D721Med (cell line): ENCODE results near the gene UBE2G1.
"Not testable (repeated sequence)": the region's sequence is repeated elsewhere in the genome, so short reads cannot be mapped to it uniquely, and the experiment has no call there.

Source experiments
- DNase-seq: peaks from one replicate; pipeline ENCODE4 v3.0.0; 2011; ENCODE audit warnings: low spot score; ENCODE audit not compliant: insufficient read length
- FAIRE-seq: peaks from 2 replicates; lab custom pipeline; 2011; peaks lifted over from hg19 to GRCh38; lab: Jason Lieb, UNC
- TF ChIP-seq, protein P1 (sequence below): IDR thresholded peaks from 2 replicates; pipeline ENCODE4 v1.5.1; 2012; ENCODE audit warnings: mild to moderate bottlenecking, control low read depth; ENCODE audit not compliant: insufficient read depth; ENCODE audit errors: missing control alignments

Gene UBE2G1

DNA sequence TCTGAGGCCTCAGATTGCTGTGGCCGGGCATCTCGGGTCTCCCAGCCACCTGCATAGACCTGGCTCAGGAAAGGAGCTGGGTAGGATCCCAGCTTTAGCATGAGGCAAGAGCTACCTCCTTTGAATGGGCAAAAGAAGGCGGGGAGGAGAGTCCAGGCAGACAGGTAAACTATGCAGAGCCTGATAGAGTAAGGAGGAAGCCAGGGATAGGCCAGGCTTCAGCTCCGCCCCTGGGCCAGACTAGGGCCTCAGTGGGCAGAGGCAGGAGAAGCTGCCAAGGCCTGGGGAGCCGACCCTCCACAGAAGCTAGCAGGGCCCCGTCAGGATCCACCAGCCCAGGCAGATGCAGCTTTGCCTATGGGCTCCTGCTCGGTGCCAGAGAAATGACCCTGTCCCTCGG lies 22.6 kb upstream of the UBE2G1 start:
- DNase-seq (no peak), FAIRE-seq (no peak)
- TF ChIP-seq, protein P1, sequence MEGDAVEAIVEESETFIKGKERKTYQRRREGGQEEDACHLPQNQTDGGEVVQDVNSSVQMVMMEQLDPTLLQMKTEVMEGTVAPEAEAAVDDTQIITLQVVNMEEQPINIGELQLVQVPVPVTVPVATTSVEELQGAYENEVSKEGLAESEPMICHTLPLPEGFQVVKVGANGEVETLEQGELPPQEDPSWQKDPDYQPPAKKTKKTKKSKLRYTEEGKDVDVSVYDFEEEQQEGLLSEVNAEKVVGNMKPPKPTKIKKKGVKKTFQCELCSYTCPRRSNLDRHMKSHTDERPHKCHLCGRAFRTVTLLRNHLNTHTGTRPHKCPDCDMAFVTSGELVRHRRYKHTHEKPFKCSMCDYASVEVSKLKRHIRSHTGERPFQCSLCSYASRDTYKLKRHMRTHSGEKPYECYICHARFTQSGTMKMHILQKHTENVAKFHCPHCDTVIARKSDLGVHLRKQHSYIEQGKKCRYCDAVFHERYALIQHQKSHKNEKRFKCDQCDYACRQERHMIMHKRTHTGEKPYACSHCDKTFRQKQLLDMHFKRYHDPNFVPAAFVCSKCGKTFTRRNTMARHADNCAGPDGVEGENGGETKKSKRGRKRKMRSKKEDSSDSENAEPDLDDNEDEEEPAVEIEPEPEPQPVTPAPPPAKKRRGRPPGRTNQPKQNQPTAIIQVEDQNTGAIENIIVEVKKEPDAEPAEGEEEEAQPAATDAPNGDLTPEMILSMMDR, result no peak

DNA sequence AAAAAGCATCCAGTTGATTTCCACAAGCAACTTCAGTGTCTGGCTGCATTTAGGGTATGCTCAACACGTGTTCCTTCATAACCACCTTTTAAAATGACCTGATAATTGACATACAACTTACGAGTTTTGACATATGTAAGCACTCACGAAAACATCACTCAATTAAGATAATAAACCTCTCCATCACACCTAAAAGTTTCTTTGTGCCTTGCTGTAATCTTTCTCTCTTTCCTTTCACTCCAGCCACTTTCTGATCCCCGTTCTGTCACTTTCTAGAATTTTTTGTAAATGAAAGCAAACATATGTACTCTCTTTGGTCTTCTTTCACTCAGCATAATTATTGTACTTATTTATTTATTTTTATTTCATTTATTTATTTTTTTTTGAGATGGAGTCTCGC lies 20.7 kb upstream of the UBE2G1 start:
- TF ChIP-seq, protein P1, result no peak
- no peak for DNase-seq
- no peak for FAIRE-seq

DNA sequence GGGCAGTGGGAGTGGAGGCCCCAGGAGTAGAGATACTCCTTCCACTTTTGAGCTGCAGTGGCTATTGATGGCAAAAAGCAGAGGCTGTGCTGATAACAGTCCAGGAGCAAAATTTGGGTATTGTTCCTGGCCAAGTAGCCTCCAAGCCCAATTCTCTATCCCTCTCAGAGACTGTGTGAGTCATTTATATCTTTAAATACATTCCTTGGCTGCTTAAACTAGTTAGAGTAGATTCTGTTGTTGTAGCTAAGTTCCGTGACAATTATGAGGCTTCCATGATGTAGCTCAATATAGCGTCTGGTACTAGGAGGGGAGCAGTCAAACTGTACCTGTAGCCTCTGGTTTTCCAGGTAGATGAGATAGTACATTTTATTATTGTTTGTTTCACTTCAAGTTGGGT lies 19.9 kb upstream of the UBE2G1 start:
- TF ChIP-seq, protein P1, result no peak
- FAIRE-seq, result no peak
- no peak for DNase-seq

DNA sequence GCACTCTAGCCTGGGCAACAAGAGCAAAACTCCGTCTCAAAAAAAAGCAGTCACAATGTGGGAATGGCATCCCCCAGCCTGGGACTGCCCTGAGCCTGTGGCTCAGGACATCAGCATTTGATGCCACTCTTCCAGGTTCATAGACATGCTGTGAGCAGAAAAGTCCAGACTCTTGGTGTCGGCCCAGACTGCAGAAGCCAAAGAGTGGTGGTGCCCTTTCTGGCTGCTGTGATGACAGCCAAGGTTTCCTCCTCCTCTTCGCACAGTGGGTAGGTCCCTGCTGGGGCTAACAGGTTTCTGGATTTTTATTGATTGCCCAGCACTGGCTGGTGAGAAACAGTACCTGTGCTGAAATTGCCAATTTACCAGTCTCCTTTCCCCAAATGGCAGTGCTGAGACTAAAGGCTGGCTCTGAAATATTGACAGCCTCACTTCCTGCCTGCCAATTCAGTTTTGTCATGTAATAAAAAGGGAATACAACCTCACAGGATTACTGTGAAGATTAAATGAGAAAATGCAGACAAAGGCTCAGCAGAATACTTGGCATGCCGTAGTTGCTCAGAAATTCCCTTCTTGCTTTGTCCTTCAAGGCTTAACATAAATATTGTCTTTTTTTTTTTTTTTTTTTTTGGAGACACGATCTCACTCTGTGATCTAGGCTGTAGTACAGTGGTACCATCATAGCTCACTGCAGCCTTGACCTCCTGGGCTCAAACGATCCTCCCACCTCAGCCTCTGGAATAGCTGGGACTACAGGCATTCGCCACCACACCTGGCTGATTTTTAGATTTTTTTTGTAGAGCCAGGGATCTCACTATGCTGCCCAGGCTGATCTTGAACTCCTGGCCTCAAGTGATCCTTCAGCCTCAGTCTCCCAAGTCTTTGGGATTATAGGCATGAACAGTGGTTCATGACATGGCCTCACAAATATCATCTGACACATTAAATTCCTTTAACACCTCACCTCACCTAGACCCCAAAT lies 15.5 kb upstream of the UBE2G1 start:
- TF ChIP-seq, protein P1, result no peak
- no peak for FAIRE-seq

DNA sequence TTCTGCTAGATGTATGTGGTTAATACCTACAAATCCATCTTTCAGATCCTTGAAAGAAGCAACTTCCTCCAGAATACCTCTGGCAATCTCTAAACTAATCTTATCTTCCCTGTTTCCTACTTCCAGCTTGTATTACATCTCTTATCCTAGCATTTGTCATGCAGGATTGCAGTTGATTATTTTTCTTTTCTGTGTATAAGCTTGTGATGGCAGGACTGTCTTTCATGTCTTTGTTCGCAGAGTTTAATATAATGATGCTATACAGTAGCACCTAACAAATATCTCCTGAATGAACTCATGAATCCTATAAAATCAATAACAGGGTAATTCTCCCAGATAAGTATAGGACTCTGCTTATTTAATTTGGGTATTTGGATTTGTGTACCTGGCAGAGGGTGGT lies 12.2 kb upstream of the UBE2G1 start:
- TF ChIP-seq, protein P1, result no peak
- FAIRE-seq (no peak), DNase-seq (no peak)

More for the DNA sequence above, 15.5 kb upstream of the UBE2G1 start:
- no peak for DNase-seq

DNA sequence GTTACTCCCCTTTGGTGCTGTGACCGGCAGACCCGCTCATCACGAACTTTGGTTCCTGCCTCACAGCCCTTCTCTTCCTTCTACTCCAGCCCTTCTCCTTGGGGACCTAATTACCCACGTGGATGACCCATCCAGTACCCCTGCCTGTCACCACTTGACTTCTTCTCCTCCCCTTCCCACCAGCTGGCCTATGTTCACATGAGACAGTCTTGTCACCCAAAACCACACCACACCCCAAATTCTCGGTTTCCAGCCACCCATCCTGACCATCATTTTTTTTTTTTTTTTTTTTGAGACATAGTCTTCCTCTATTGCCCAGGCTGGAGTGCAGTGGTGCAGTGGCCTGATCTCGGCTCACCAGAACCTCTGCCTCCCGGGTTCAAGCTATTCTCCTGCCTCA lies 10.8 kb upstream of the UBE2G1 start:
- not testable (repeated sequence) for FAIRE-seq, DNase-seq

DNA sequence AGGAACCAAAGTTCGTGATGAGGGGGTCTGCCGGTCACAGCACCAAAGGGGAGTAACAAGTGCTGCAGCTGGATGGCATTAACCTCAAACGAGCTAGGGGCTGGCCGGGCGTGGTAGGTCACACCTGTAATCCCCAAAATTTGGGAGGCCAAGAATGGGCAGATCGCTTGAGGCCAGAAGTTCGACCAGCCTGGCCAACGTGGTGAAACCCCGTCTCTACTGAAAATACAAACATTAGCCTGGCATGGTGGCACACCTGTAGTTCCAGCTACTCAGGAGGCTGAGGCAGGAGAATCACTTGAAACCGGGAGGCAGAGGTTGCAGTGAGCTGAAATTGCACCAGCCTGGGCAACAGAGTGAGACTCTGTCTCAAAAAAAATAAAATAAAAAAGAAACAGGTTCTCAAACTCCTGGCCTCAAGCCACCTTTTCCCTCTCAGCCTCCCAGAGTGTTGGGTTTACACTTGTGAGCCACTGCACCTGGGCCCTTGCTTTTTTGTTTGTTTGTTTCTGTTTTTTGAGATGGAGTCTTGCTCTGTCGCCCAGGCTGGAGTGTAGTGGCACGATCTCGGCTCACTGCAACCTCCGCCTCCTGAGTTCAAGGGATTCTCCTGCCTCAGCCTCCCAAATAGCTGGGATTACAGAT lies 9.4 kb upstream of the UBE2G1 start:
- not testable (repeated sequence) for FAIRE-seq, DNase-seq

DNA sequence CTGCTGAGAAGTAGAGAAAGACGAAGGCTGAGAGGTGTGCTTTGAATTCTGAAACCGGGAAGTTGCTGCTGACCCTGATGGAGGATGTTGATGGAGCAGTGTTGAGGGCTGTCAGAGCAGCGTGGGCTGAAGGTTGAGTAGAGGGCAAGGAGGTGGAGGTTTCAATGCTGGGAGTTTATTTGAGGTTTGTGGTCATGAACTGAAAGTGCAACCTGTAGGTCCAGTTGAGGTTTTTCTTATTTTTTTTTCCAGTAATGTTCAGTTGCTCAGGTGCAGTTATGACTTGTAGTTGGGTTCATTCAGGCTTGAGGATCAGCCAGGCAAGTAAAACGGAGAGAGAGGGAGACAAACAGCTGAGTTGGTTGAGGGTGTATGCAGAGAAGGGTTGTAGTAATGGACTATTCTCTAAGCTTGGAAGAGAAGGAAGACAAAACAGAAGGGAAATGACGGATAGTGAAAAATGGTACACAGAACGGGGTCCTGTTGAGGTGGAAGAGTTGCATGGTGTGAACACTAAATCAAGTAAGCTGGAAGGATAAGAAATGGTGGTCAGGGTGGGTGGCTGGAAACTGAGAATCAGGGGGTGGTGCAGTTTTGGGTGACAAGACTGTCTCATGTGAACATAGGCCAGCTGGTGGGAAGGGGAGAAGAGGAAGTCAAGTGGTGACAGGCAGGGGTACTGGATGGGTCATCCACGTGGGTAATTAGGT lies 8.7 kb upstream of the UBE2G1 start:
- no peak for FAIRE-seq
- DNase-seq, result no peak
- TF ChIP-seq, protein P1, result no peak
